HG03196 (cell line): ENCODE measurements around the gene RILP.
A peak's percentile ranks its signal among the peaks of the same experiment; 100 is the strongest.
"Not testable (repeated sequence)": the region's sequence is repeated elsewhere in the genome, so short reads cannot be mapped to it uniquely, and the experiment has no call there.

Experiments used
- ATAC-seq: cut with Tn5 transposase; IDR thresholded peaks from one replicate; pipeline ENCODE4 v1.9.1; 2021; ENCODE audit not compliant: unreplicated experiment

The RILP gene

GRCh38 chr17:1649844-1650501, at the start of gene RILP:
TSS of gene RILP (minus strand) at chr17:1649866. CDS start at chr17:1649804, 62 bp downstream.
- ATAC-seq, result no peak

GRCh38 chr17:1697681-1698080, 48.0 kb upstream of the RILP start:
- no peak for ATAC-seq

GRCh38 chr17:1695365-1695764, 45.7 kb upstream of the RILP start:
- no peak for ATAC-seq

- ATAC-seq, result no peak
These were observed 43.7 kb upstream of the RILP start for GRCh38 chr17:1693339-1693738.

GRCh38 chr17:1690544-1691221, 41.0 kb upstream of the RILP start:
- ATAC-seq, result no peak

- not testable (repeated sequence) for ATAC-seq
These were observed 38.7 kb upstream of the RILP start for GRCh38 chr17:1688405-1688804.

GRCh38 chr17:1686086-1686485, 36.4 kb upstream of the RILP start:
- ATAC-seq, result no peak

- peak; percentile 97 for ATAC-seq
These were observed 34.9 kb upstream of the RILP start, which contains the start of gene PRPF8 for GRCh38 chr17:1684378-1685189. TSS of gene PRPF8 (minus strand) at chr17:1684867. CDS start at chr17:1684571, 296 bp downstream.

GRCh38 chr17:1683459-1683858, 33.8 kb upstream of the RILP start:
- no peak for ATAC-seq

GRCh38 chr17:1676401-1676800, 26.7 kb upstream of the RILP start:
- ATAC-seq, result no peak

GRCh38 chr17:1673041-1673785, 23.5 kb upstream of the RILP start:
- no peak for ATAC-seq

- ATAC-seq, result not testable (repeated sequence)
These were observed 14.3 kb upstream of the RILP start for GRCh38 chr17:1663934-1664333.

GRCh38 chr17:1661045-1661444, 11.4 kb upstream of the RILP start:
- ATAC-seq, result no peak

GRCh38 chr17:1658100-1658499, 8.4 kb upstream of the RILP start:
- no peak for ATAC-seq

GRCh38 chr17:1653735-1654134, 4.1 kb upstream of the RILP start:
- ATAC-seq, result no peak

- ATAC-seq, result not testable (repeated sequence)
These were observed 3.1 kb upstream of the RILP start for GRCh38 chr17:1652794-1653193.

- no peak for ATAC-seq
These were observed 1.8 kb upstream of the RILP start for GRCh38 chr17:1651559-1651844.

- ATAC-seq, result no peak
These were observed 1.3 kb upstream of the RILP start for GRCh38 chr17:1650731-1651558.

GRCh38 chr17:1648963-1649843, 463 bp downstream of the RILP start:
- ATAC-seq, result peak; percentile 57
